HEK293 (cell line): Measurements from ENCODE around the gene STAB2.

Experiments used
- CTCF ChIA-PET: fragments of 350-600 bp; formaldehyde crosslinking; extraction: SDS; loops from one replicate; lab custom pipeline; 2021; ENCODE audit warnings: antibody characterized with exemption; lab: Yijun Ruan, JAX
- POLR2A ChIA-PET: fragments of 300-600 bp; formaldehyde crosslinking; extraction: SDS; loops from one replicate; lab custom pipeline; 2020; ENCODE audit warnings: antibody characterized with exemption, inconsistent platforms; lab: Yijun Ruan, JAX
- H3K27ac ChIP-seq: fragments of 200-500 bp; sonication (Bioruptor generic); 2 replicates; pipeline ENCODE4 v1.5.1; 2014; ENCODE audit warnings: low read depth, low read length, control low read depth, inconsistent platforms; ENCODE audit errors: extremely low read depth
- H3K36me3 ChIP-seq, 2 experiments: fragments of 200-500 bp in 1 of 2; sonication (Bioruptor generic) in 1 of 2; 1 replicate in 1 of 2; 2 replicates in 1 of 2; pipeline ENCODE4 v1.5.1; 2014 to 2017; ENCODE audit warnings: inconsistent platforms in 2 of 2, low read length in 2 of 2; ENCODE audit not compliant: control insufficient read depth in 2 of 2, insufficient read depth in 1 of 2
- H3K4me1 ChIP-seq: fragments of 200-500 bp; sonication (Bioruptor generic); 2 replicates; pipeline ENCODE4 v1.5.1; 2014; ENCODE audit warnings: mild to moderate bottlenecking, low read length, inconsistent platforms; ENCODE audit not compliant: control insufficient read depth, insufficient read depth
- H3K4me3 ChIP-seq: 2 replicates; pipeline ENCODE4 v1.5.1; 2011; ENCODE audit warnings: low read depth, mild to moderate bottlenecking, control low read depth, low read length, moderate library complexity
- H3K9me3 ChIP-seq: fragments of 200-500 bp; sonication (Bioruptor generic); 2 replicates; pipeline ENCODE4 v1.5.1; 2014; ENCODE audit warnings: low read depth, low read length, inconsistent platforms; ENCODE audit not compliant: control insufficient read depth, insufficient read depth
- BCL11B ChIP-seq: fragments of 450-650 bp; formaldehyde crosslinking; IDR thresholded peaks from 2 replicates; pipeline ENCODE4 v1.5.1; 2016; ENCODE audit warnings: low read depth, missing biosample characterization, missing genetic modification characterization
- FEZF1 ChIP-seq: fragments of 450-650 bp; formaldehyde crosslinking; IDR thresholded peaks from 2 replicates; pipeline ENCODE4 v1.5.1; 2016; ENCODE audit warnings: missing biosample characterization, missing genetic modification characterization
- GLI2 ChIP-seq: fragments of 450-650 bp; formaldehyde crosslinking; IDR thresholded peaks from 2 replicates; pipeline ENCODE4; 2017; ENCODE audit warnings: missing biosample characterization, missing genetic modification characterization, low read depth, borderline replicate concordance
- HOXC10 ChIP-seq: sonication (generic); formaldehyde crosslinking; IDR thresholded peaks from 2 replicates; pipeline ENCODE4 v1.8.1; 2023; ENCODE audit warnings: mild to moderate bottlenecking, missing genetic modification reagents
- KLF16 ChIP-seq: fragments of 450-650 bp; formaldehyde crosslinking; IDR thresholded peaks from 2 replicates; pipeline ENCODE4 v1.5.1; 2017; ENCODE audit warnings: missing biosample characterization, missing genetic modification characterization
- SCRT2 ChIP-seq: fragments of 450-650 bp; formaldehyde crosslinking; IDR thresholded peaks from 2 replicates; pipeline ENCODE4 v1.5.1; 2016; ENCODE audit warnings: missing biosample characterization, missing genetic modification characterization
- SETDB1 ChIP-seq: IDR thresholded peaks from one replicate; pipeline ENCODE4 v1.6.1; 2017; ENCODE audit warnings: mild to moderate bottlenecking, low read length, moderate library complexity, mixed read lengths; ENCODE audit not compliant: insufficient read length
- TCF7L2 ChIP-seq: IDR thresholded peaks from 2 replicates; pipeline ENCODE4 v1.6.1; 2011; ENCODE audit warnings: low read depth, mild to moderate bottlenecking, inconsistent platforms, low read length, moderate library complexity, borderline replicate concordance
- TRIM28 ChIP-seq: IDR thresholded peaks from 2 replicates; pipeline ENCODE4 v1.6.1; 2011; ENCODE audit warnings: low read length, control low read depth, borderline replicate concordance
- WT1 ChIP-seq: fragments of 450-650 bp; formaldehyde crosslinking; IDR thresholded peaks from 2 replicates; pipeline ENCODE4 v1.5.1; 2016; ENCODE audit warnings: missing biosample characterization, missing genetic modification characterization
- ZNF112 ChIP-seq: fragments of 450-650 bp; formaldehyde crosslinking; IDR thresholded peaks from 2 replicates; pipeline ENCODE4 v1.5.0; 2017; ENCODE audit warnings: missing biosample characterization, missing genetic modification characterization
- ZNF132 ChIP-seq: fragments of 450-650 bp; formaldehyde crosslinking; IDR thresholded peaks from 2 replicates; pipeline ENCODE4 v1.5.1; 2017; ENCODE audit warnings: missing biosample characterization, missing genetic modification characterization, borderline replicate concordance
- ZNF175 ChIP-seq: fragments of 450-650 bp; formaldehyde crosslinking; IDR thresholded peaks from 2 replicates; pipeline ENCODE4 v1.5.1; 2016; ENCODE audit warnings: missing biosample characterization, missing genetic modification characterization
- ZNF302 ChIP-seq: fragments of 450-650 bp; formaldehyde crosslinking; IDR thresholded peaks from 2 replicates; pipeline ENCODE4 v1.5.1; 2016; ENCODE audit warnings: missing biosample characterization, missing genetic modification characterization, low read depth
- ZNF510 ChIP-seq: fragments of 450-650 bp; formaldehyde crosslinking; IDR thresholded peaks from 2 replicates; pipeline ENCODE4 v1.5.1; 2018; ENCODE audit warnings: mild to moderate bottlenecking, missing genetic modification characterization, missing biosample characterization; ENCODE audit not compliant: insufficient replicate concordance
- ZNF521 ChIP-seq: fragments of 450-650 bp; formaldehyde crosslinking; IDR thresholded peaks from 2 replicates; pipeline ENCODE4 v1.5.1; 2017; ENCODE audit warnings: missing biosample characterization, mild to moderate bottlenecking, missing genetic modification characterization
- ZNF549 ChIP-seq: fragments of 450-650 bp; IDR thresholded peaks from 2 replicates; pipeline ENCODE4 v1.5.1; 2018; ENCODE audit warnings: missing biosample characterization, missing genetic modification characterization, mild to moderate bottlenecking, inconsistent platforms, moderate library complexity
- ZNF610 ChIP-seq: fragments of 450-650 bp; formaldehyde crosslinking; IDR thresholded peaks from 2 replicates; pipeline ENCODE4 v1.5.1; 2016; ENCODE audit warnings: missing biosample characterization, missing genetic modification characterization, borderline replicate concordance
- ZNF677 ChIP-seq: fragments of 450-650 bp; IDR thresholded peaks from 2 replicates; pipeline ENCODE4 v1.5.0; 2018; ENCODE audit warnings: missing biosample characterization, mild to moderate bottlenecking, missing genetic modification characterization, moderate library complexity
- ZNF747 ChIP-seq: fragments of 450-650 bp; formaldehyde crosslinking; IDR thresholded peaks from 2 replicates; pipeline ENCODE4 v1.5.1; 2016; ENCODE audit warnings: missing biosample characterization, missing genetic modification characterization
- ZNF792 ChIP-seq: fragments of 450-650 bp; formaldehyde crosslinking; IDR thresholded peaks from 2 replicates; pipeline ENCODE4 v1.5.1; 2016; ENCODE audit warnings: missing biosample characterization, missing genetic modification characterization
- ZNF837 ChIP-seq: fragments of 450-650 bp; formaldehyde crosslinking; IDR thresholded peaks from 2 replicates; pipeline ENCODE4 v1.5.1; 2016; ENCODE audit warnings: missing biosample characterization, missing genetic modification characterization
- ZNF843 ChIP-seq: fragments of 450-650 bp; formaldehyde crosslinking; IDR thresholded peaks from 2 replicates; pipeline ENCODE4 v1.5.1; 2016; ENCODE audit warnings: missing biosample characterization, missing genetic modification characterization
- TF ChIP-seq, protein P1 (sequence below): fragments of 450-650 bp; formaldehyde crosslinking; IDR thresholded peaks from 2 replicates; pipeline ENCODE4 v1.5.1; 2016; ENCODE audit warnings: missing biosample characterization, missing genetic modification characterization

STAB2 gene

DNA sequence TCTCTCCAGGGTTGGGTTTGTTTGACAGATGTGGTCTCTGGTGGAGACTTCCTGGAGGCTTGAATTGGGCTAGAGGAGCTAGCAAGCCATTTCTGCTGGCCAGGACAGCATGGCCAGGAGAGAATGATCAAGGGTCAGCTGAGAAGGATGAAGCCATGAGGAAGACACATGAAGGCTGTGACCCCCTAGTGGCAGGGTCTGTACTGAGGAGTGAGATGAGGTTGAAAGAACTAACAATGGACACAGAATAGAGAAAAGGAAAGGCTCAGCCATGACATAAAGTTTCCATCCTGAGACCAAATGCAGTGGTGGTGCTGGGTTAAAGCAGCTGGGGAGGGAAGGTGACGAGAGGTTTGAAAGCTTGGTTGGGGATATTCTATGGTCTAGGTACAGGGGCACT lies 164.1 kb downstream of the STAB2 start:
- H3K9me3 ChIP-seq = no peaks in the 10 kb centered on the region
- no peak for TF ChIP-seq WT1 (tag by site-specific recombination)
- no peaks in the 10 kb centered on the region for H3K4me1 ChIP-seq
- POLR2A ChIA-PET = no interaction called here
- no peak overlapping the region for H3K4me3 ChIP-seq
- CTCF ChIA-PET = interaction anchor here (0.6 to 2.0 kb wide), 5 partner anchors 11 to 118 kb away, joined by 3 to 7 read pairs (median 4); no protein-coding TSS in a partner anchor
- no peak overlapping the region for H3K27ac ChIP-seq
- no peaks in the 10 kb centered on the region for H3K36me3 ChIP-seq

DNA sequence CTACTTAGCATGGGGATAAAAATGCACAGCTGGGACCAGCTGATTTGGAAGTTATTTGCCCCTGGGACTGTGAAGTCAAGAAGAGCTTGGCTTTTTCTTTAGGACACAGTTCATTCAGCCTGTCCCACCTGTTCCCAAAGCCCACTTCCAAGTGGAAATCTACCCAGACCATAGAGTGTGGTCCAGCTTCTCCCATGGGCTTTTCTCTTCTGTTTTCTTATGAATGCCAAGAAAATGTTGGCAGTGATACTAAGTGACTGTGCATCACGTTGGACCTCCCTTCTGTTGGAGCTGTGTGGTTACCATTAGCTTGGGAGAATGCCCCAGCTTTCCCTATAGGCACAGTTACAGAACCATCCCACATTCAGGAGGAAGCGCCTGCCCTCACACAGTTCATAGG lies 164.5 kb downstream of the STAB2 start:
- no peak for TF ChIP-seq ZNF112
- TF ChIP-seq FEZF1 (tag by site-specific recombination) = no peak
- TF ChIP-seq ZNF843 = no peak
- TF ChIP-seq SETDB1 = no peak
- no peak for TF ChIP-seq ZNF132 (tag by site-specific recombination)
- no peak for TF ChIP-seq ZNF837 (tag by site-specific recombination)
- TF ChIP-seq ZNF549 (tag by site-specific recombination) = no peak
- TF ChIP-seq ZNF677 = no peak
- no peak for TF ChIP-seq ZNF792 (tag by site-specific recombination)
- TF ChIP-seq ZNF510 (tag by site-specific recombination) = no peak
- TF ChIP-seq SCRT2 (tag by site-specific recombination) = no peak
- no peak for TF ChIP-seq TRIM28
- TF ChIP-seq, protein P1, sequence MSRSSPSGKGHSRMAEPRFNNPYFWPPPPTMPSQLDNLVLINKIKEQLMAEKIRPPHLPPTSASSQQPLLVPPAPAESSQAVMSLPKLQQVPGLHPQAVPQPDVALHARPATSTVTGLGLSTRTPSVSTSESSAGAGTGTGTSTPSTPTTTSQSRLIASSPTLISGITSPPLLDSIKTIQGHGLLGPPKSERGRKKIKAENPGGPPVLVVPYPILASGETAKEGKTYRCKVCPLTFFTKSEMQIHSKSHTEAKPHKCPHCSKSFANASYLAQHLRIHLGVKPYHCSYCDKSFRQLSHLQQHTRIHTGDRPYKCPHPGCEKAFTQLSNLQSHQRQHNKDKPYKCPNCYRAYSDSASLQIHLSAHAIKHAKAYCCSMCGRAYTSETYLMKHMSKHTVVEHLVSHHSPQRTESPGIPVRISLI (tag by site-specific recombination) = no peak
- no peak for TF ChIP-seq TCF7L2
- TF ChIP-seq HOXC10 = no peak
- TF ChIP-seq BCL11B (tag by site-specific recombination) = no peak
- no peak for TF ChIP-seq ZNF610 (tag by site-specific recombination)
- no peak for TF ChIP-seq ZNF747 (tag by site-specific recombination)
- no peak for TF ChIP-seq ZNF302 (tag by site-specific recombination)
- no peaks in the 10 kb centered on the region for H3K9me3 ChIP-seq
- H3K4me1 ChIP-seq = no peaks in the 10 kb centered on the region
- POLR2A ChIA-PET = no interaction called here
- H3K4me3 ChIP-seq = no peak overlapping the region
- H3K36me3 ChIP-seq = no peaks in the 10 kb centered on the region
- H3K27ac ChIP-seq = no peak overlapping the region
- CTCF ChIA-PET = interaction anchor here (0.6 to 2.0 kb wide), 6 partner anchors 10 to 119 kb away, joined by 3 to 7 read pairs (median 4); no protein-coding TSS in a partner anchor

DNA sequence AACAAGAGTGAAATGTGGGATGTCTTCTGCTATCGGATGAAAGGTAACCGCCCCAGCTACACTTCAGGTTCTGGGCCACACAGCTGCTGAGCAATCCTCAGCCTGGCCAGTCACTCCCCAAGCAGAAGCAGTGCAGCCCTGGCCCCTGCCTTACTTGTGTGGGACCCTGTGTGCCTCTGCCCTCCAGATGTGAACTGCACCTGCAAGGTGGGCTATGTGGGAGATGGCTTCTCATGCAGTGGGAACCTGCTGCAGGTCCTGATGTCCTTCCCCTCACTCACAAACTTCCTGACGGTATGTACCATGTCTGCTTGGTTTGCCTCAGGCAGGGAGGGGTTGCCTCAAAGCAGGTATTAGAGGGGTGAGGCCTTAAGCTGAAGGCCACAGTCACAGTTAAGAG lies 168.4 kb downstream of the STAB2 start:
- POLR2A ChIA-PET = no interaction called here
- no peak overlapping the region for H3K27ac ChIP-seq
- CTCF ChIA-PET = interaction anchor here (0.9 kb wide), 1 partner anchor 115 kb away, joined by 3 read pairs; no protein-coding TSS in a partner anchor
- H3K9me3 ChIP-seq = no peaks in the 10 kb centered on the region
- no peak overlapping the region for H3K4me3 ChIP-seq
- no peaks in the 10 kb centered on the region for H3K36me3 ChIP-seq
- TF ChIP-seq ZNF175 (tag by site-specific recombination) (no peak), GLI2 (tag by site-specific recombination) (no peak), ZNF521 (tag by site-specific recombination) (no peak), KLF16 (tag by site-specific recombination) (no peak)
- TF ChIP-seq, all 188 proteins: peak for 0
- H3K4me1 ChIP-seq = no peaks in the 10 kb centered on the region
